ENCODE data around the gene SEC61A2.
"Not testable (repeated sequence)": the region's sequence is repeated elsewhere in the genome, so short reads cannot be mapped to it uniquely, and the experiment has no call there.

SEC61A2 gene

GRCh38 chr10:12164085-12164484, 34.6 kb downstream of the SEC61A2 start:
- H3K4me3 ChIP-seq (ENCODE audit: low read depth, low read length), result no peak overlapping the region
- H3K36me3 ChIP-seq, result peaks cover 9% of the 10 kb centered on the region
- no peaks in the 10 kb centered on the region; the same call in 1 of the 2 replicates for H3K27me3 ChIP-seq
- DNase-seq, result no peak
- H3K4me1 ChIP-seq, result peaks cover 5% of the 10 kb centered on the region
- H3K9me3 ChIP-seq, result no peaks in the 10 kb centered on the region
- TF ChIP-seq, protein P1, sequence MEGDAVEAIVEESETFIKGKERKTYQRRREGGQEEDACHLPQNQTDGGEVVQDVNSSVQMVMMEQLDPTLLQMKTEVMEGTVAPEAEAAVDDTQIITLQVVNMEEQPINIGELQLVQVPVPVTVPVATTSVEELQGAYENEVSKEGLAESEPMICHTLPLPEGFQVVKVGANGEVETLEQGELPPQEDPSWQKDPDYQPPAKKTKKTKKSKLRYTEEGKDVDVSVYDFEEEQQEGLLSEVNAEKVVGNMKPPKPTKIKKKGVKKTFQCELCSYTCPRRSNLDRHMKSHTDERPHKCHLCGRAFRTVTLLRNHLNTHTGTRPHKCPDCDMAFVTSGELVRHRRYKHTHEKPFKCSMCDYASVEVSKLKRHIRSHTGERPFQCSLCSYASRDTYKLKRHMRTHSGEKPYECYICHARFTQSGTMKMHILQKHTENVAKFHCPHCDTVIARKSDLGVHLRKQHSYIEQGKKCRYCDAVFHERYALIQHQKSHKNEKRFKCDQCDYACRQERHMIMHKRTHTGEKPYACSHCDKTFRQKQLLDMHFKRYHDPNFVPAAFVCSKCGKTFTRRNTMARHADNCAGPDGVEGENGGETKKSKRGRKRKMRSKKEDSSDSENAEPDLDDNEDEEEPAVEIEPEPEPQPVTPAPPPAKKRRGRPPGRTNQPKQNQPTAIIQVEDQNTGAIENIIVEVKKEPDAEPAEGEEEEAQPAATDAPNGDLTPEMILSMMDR (IDR thresholded peaks at IDR 0.05; ENCODE audit: low read depth, low read length), result no peak

GRCh38 chr10:12165036-12165435, 35.6 kb downstream of the SEC61A2 start:
- peaks cover 9% of the 10 kb centered on the region for H3K36me3 ChIP-seq
- H3K27me3 ChIP-seq, result no peaks in the 10 kb centered on the region; the same call in 1 of the 2 replicates
- no peak overlapping the region for H3K4me3 ChIP-seq (ENCODE audit: low read depth, low read length)
- H3K9me3 ChIP-seq, result no peaks in the 10 kb centered on the region
- TF ChIP-seq, protein P1 (IDR thresholded peaks at IDR 0.05; ENCODE audit: low read depth, low read length), result no peak
- DNase-seq, result no peak
- H3K4me1 ChIP-seq, result peaks cover 5% of the 10 kb centered on the region

DNA sequence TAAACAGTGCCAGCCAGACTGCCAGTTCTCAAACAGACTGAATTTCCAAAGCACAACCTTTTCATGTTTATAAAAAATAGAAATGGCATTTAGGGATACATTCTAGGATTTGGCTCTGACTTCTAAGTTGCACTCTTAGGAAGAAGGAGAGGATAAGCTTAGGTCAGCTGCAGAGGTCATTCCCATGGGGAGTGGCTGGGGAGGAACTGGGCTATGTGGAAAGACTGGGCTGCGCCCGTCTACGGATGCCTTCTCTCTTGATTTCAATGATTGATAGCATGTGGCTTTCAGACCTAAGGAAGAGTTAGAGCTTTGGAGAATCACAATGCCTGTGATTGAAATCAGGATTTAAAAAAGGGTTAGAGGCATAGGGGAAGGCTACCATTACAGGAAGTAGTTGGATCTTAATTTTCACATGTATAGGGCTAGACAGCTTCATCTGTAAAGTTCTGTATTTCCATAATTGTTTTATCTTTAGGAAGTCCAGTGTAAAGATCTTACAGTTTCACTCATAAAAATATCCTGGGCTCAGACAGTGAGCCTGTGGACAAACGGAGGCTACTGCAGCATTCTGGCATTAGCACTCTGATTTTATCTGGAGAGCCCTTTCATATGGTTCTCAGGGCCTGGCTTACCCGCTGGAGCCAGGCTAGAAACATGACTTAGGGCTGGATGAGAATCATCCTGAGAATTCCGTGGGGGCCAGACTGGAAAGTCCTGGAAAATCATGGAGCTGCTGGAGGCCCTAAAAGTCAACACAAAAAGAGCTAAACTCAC, 36.7 kb downstream of the SEC61A2 start:
- TF ChIP-seq, protein P1 (IDR thresholded peaks at IDR 0.05; ENCODE audit: low read depth, low read length), result no peak
- H3K36me3 ChIP-seq, result peaks cover 12% of the 10 kb centered on the region

GRCh38 chr10:12171512-12171911, 42.0 kb downstream of the SEC61A2 start:
- DNase-seq; H3K4me1 ChIP-seq; H3K9me3 ChIP-seq; H3K4me3 ChIP-seq (ENCODE audit: low read depth, low read length); H3K27me3 ChIP-seq: not testable (repeated sequence)
- peaks cover 38% of the 10 kb centered on the region for H3K36me3 ChIP-seq

More for the DNA sequence above, 36.7 kb downstream of the SEC61A2 start:
- peaks cover 5% of the 10 kb centered on the region for H3K4me1 ChIP-seq
- H3K27me3 ChIP-seq, result no peaks in the 10 kb centered on the region; the same call in 1 of the 2 replicates
- H3K9me3 ChIP-seq, result no peaks in the 10 kb centered on the region
- peak; percentile 42 for DNase-seq
- no peak overlapping the region for H3K4me3 ChIP-seq (ENCODE audit: low read depth, low read length)

- Histone ChIP-seq H3K4me3 (ENCODE audit: low read depth, low read length) (no peak overlapping the region), H3K4me1 (no peaks in the 10 kb centered on the region), H3K27me3 (no peaks in the 10 kb centered on the region), H3K9me3 (no peaks in the 10 kb centered on the region), H3K36me3 (peaks cover 42% of the 10 kb centered on the region)
- DNase-seq, result no peak
- TF ChIP-seq, protein P1 (IDR thresholded peaks at IDR 0.05; ENCODE audit: low read depth, low read length), result no peak
Observed at GRCh38 chr10:12177642-12178041, 48.2 kb downstream of the SEC61A2 start.

DNA sequence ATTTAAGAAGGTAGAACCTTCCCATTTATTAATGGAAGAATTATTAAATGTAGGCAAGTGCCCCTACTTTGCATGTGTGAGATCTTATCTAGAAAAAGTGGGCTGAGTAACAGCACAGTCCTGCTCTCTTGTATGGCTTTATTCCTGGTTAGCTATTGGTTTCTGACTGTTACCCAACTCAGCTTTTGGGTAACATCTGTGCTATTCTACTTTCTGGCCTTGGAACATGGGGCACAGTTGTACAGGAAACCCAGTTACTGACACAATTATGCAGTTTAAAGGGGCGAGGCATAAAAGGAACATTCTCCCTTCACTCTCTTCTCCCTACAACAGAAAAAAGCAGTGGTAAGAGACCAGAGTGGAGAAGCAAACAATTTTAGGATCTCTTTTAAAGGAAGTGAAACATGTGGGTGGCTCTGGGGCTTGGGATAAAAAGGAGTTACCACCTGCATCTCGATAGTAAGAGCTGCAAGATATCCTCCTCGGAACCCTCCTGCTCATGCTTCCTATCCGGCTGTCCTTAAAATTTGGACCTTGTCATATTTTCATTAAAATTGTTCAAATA, 50.2 kb downstream of the SEC61A2 start:
- no peak overlapping the region for H3K4me3 ChIP-seq (ENCODE audit: low read depth, low read length)
- no peak for DNase-seq

More for the DNA sequence above, 50.2 kb downstream of the SEC61A2 start:
- no peaks in the 10 kb centered on the region for H3K4me1 ChIP-seq
- TF ChIP-seq, protein P1 (IDR thresholded peaks at IDR 0.05; ENCODE audit: low read depth, low read length), result no peak
- H3K9me3 ChIP-seq, result no peaks in the 10 kb centered on the region
- H3K27me3 ChIP-seq, result no peaks in the 10 kb centered on the region
- H3K36me3 ChIP-seq, result peaks cover 40% of the 10 kb centered on the region
